GM19397 (cell line): ENCODE results near the gene COL13A1.

Source experiments
- ATAC-seq: cut with Tn5 transposase; IDR thresholded peaks from one replicate; pipeline ENCODE4 v1.9.1; 2021; ENCODE audit warnings: mild to moderate bottlenecking, moderate library complexity; ENCODE audit not compliant: unreplicated experiment

The COL13A1 gene

GRCh38 chr10:69789164-69789576 is 12.5 kb upstream of the COL13A1 start:
- no peak for ATAC-seq

GRCh38 chr10:69791812-69792211 is 9.9 kb upstream of the COL13A1 start:
- ATAC-seq, result no peak

GRCh38 chr10:69792341-69792740 is 9.4 kb upstream of the COL13A1 start:
- no peak for ATAC-seq

- ATAC-seq, result no peak
Observed at GRCh38 chr10:69794673-69795072, 7.0 kb upstream of the COL13A1 start.

- no peak for ATAC-seq
Observed at GRCh38 chr10:69795242-69795934, 6.3 kb upstream of the COL13A1 start.

GRCh38 chr10:69797959-69798358 is 3.7 kb upstream of the COL13A1 start:
- ATAC-seq, result no peak

GRCh38 chr10:69800109-69800508 is 1.6 kb upstream of the COL13A1 start:
- ATAC-seq, result no peak

GRCh38 chr10:69800665-69801064 is 1.0 kb upstream of the COL13A1 start:
- no peak for ATAC-seq

- no peak for ATAC-seq
Observed at GRCh38 chr10:69801094-69801433, 642 bp upstream of the COL13A1 start.

- ATAC-seq, result no peak
Observed at GRCh38 chr10:69802424-69803161, 887 bp downstream of the COL13A1 start.

- no peak for ATAC-seq
Observed at GRCh38 chr10:69803809-69804208, 2.1 kb downstream of the COL13A1 start.

GRCh38 chr10:69804775-69805174 is 3.1 kb downstream of the COL13A1 start:
- ATAC-seq, result no peak

- ATAC-seq, result no peak
Observed at GRCh38 chr10:69807122-69807521, 5.4 kb downstream of the COL13A1 start.

- ATAC-seq, result no peak
Observed at GRCh38 chr10:69807696-69808095, 6.0 kb downstream of the COL13A1 start.

GRCh38 chr10:69809318-69809717 is 7.6 kb downstream of the COL13A1 start:
- ATAC-seq, result no peak

GRCh38 chr10:69810097-69810496 is 8.4 kb downstream of the COL13A1 start:
- ATAC-seq, result no peak

GRCh38 chr10:69810675-69811397 is 9.1 kb downstream of the COL13A1 start:
- no peak for ATAC-seq

GRCh38 chr10:69813632-69814031 is 11.9 kb downstream of the COL13A1 start:
- ATAC-seq, result no peak

- ATAC-seq, result no peak
Observed at GRCh38 chr10:69814251-69814650, 12.5 kb downstream of the COL13A1 start.

- ATAC-seq, result no peak
Observed at GRCh38 chr10:69815104-69815503, 13.4 kb downstream of the COL13A1 start.

- ATAC-seq, result no peak
Observed at GRCh38 chr10:69816521-69816920, 14.8 kb downstream of the COL13A1 start.

GRCh38 chr10:69817078-69817581 is 15.4 kb downstream of the COL13A1 start:
- ATAC-seq, result no peak
